ENCODE data around the gene NLRP9.
A peak's percentile ranks its signal among the peaks of the same experiment; 100 is the strongest.

The NLRP9 gene

DNA sequence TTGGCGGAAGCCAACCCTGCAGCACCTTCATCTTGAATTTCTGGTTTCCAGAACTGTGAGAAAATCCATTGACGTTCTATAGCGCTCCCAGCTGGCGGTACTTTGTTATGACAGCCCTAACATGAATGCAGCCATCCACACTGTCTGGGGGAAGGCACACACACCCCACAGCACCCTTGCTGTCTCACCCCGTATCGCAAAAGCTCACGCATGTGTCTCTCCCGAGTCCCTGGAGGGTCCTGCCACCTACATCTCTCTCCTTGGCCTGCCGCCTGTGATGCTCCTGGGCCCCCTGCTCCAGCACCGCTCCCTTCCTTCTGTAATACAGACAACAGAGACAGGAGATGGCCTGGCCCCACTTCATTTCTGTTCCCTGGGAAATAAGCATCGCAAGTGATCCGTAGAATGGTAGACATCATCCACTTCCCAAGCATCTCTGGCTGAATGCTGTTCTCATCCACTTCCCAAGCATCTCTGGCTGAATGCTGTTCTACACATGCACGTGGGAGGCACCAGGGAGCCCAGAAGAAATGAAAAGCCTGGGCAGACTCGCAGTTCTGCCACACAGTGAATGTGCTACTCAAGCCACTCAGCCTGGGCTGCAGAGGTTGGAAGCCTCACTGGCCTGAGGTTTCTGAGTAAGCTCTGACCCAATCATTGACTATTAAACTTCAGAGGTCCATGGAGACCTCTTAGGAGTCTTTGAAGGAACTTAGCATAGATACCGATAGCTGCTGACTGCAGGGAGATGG lies 33.5 kb downstream of the NLRP9 start:
- intact Hi-C loops (cut with DNase I): no loop called here
- DNase-seq: peak in 3 of 10 donors; percentile 23 to 84 (median 39)

DNA sequence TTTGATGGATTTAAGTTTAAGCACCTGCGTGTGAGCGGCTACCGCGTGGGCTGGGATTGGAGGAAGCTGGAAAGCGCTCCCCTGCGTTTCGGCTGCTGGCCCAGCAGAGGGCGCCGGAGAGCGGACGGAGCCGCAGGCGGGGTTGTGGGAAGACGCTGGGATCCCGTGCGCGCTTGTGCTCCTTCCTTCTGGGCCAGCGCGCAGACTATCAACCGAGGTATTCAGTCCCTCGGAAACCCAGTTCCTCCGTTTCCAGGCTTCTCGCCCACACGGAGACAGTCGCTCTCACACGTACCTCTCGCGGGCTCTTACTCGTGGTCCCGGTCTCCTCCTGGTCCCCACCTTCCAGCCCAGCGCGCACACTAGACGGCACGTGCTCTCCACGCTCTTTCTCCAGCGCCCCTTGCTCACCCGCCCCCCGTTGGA lies 34.4 kb downstream of the NLRP9 start:
- peak in 8 of 10 donors; percentile 40 to 93 (median 65) for DNase-seq
- intact Hi-C loops (cut with DNase I): no loop called here

DNA sequence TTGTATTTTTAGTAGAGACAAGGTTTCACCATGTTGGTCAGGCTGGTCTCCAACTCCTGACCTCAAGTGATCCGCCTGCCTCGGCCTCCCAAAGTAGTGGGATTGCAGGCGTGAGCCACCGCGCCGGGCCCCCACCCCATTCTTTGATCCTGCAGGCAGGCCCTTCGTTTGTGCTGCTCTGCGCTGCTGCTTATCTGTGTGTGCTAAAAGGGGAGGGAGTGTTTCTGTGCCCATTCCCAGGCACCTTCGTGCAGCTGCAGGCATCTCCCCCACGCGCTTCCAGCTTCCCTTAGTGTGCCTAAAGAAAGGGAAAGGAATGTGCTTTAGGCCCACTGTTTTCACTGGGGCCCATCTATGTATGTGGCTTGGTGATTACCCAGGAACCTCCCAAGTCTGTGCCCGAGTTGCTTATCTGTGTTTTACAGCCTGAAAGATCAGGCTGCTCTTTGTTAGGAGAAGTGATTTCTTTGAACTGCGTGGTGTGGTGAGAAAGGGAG lies 36.0 kb downstream of the NLRP9 start:
- intact Hi-C loops (cut with DNase I): no loop called here
- DNase-seq: peak in 2 of 10 donors; percentile 43 to 63

DNA sequence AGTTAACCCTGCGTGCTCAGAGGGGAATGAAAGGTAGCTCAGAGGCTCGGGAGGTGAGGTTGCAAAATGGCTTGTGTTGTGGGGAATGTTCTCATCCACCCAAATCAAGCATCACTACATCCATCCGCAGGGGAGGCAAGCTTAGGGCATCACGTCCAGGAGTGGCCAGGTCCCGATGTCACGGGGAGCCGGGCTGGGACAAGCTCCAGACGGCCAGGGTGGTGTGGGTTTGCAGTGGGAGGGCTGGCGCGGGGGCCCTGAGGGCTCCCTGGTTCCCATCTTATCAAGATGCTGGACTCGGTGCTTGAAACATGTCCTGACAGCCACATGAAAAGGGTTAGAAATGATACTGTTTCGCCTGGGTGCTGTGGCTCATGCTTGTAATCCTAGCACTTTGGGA lies 37.4 kb downstream of the NLRP9 start:
- peak in 1 of 10 donors; percentile 33 for DNase-seq
- intact Hi-C loops (cut with DNase I): no loop called here

DNA sequence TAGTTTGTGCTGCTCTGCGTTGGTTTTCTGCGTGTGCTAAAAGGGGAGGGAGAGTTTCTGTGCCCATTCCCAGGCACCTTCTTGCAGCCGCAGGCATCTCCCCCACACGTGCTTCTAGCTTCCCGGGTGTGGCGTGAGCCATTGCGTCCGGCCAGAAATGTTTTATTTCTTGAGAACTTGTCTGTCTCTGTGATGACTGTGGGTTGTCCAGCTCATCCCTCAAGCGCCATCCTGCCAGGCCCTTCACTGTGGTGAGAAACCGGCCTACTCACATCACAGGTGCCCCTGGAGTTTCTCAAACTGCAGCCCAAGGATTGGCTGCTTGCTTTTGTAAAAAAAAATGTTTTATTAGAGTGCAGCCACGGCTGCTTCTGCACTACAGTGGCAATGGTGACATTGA lies 39.0 kb downstream of the NLRP9 start:
- intact Hi-C loops (cut with DNase I): no loop called here
- DNase-seq: peak in 1 of 10 donors; percentile 66

DNA sequence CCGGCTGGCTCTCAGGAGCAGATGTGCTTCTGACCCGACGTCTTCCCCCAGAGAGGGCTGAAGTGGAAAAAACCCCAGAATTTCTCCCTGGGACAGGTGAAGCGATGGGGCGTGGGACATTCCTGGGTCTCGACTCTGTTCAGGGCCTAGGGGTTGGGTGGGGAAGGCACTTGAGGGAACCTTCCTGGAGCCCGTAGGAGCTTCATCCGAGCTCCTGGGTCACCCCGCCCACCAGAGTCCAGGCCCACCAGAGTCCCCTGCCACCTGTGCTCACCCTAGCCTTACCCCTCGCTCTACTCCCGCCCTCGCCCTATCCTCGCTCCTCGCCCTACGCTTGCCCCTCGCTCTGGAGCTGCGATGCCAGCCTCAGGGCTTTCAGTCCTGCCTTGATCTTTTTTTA lies 39.9 kb downstream of the NLRP9 start:
- intact Hi-C loops (cut with DNase I): no loop called here
- peak in 2 of 10 donors; percentile 20 to 66 for DNase-seq

DNA sequence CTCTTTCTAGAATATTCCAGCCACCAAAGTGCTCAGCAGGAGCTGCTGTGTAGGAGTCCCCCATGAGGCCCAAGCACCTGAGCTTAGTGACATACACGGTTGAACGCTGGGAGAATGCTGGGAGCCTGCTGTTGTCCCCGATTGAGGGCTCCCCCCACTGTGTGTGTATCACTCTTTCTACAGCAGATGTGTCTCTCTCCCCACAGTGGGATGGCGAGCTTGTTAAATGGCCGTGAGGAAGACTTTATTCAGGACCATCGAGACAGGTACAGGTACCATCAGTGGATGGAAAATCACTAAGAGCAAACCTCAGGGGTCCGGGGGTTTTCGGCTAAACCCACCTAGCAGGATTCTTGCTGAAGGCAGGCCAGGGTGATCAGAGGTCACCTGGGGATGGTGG lies 40.5 kb downstream of the NLRP9 start:
- intact Hi-C loops (cut with DNase I): no loop called here
- peak in 2 of 10 donors; percentile 3 to 14 for DNase-seq

DNA sequence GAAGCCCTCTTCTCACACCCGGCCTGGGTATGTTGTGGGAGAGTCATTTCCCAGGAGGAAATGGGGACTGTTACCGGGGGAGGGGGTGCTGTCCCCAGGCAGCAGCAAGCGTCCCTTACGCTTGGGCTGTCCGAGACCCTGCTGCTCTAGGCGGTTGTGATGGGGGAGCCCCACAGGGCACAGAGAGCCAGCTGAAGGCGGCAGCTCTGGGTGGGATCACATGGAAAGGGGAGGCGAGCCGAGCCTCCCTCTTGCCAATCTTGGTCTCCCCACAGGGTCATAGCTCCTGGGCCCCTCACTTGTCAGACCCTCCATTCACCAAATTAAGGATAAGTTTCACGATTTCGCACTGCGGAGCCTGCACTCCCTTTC lies 41.1 kb downstream of the NLRP9 start:
- peak in 3 of 10 donors; percentile 22 to 43 (median 25) for DNase-seq
- intact Hi-C loops (cut with DNase I): no loop called here

DNA sequence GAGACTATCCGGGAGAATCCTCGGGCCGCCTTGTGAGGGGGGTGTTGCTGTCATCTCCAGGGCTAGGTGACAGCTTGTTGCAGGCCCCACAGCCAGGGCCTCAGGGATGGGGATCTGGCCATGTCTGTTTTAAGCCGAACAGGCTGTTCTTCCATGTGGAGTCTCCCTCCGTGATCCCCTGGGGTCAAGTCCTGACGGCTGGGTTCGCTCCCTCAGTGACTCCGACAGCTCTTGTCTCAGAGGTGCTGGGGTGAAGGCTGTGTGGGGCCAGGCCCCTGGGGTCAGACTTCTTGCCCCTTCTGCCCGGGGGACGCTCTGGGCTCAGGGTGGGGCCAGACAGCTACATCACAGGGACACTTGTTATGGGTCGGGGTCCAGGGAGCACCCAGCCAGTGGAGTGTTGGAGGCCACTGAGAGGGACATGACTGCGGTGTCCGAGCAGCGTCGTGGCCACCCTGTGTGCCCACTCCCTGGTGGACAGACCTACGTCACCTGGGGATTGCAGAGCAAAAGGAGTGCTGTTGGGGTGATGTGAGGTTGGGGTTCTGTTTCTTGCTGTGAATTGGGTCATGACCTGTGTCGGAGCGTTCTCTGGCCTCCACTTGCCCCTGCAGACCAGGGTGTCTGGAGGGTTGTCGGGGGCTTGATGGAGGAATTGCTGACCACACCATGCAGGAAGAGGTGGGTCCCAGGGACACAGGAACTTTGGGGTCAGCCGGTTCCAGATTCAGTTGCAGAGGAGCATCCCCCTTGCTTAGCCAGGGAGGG lies 41.7 kb downstream of the NLRP9 start:
- peak in 4 of 10 donors; percentile 5 to 81 (median 48) for DNase-seq
- intact Hi-C loops (cut with DNase I): no loop called here

DNA sequence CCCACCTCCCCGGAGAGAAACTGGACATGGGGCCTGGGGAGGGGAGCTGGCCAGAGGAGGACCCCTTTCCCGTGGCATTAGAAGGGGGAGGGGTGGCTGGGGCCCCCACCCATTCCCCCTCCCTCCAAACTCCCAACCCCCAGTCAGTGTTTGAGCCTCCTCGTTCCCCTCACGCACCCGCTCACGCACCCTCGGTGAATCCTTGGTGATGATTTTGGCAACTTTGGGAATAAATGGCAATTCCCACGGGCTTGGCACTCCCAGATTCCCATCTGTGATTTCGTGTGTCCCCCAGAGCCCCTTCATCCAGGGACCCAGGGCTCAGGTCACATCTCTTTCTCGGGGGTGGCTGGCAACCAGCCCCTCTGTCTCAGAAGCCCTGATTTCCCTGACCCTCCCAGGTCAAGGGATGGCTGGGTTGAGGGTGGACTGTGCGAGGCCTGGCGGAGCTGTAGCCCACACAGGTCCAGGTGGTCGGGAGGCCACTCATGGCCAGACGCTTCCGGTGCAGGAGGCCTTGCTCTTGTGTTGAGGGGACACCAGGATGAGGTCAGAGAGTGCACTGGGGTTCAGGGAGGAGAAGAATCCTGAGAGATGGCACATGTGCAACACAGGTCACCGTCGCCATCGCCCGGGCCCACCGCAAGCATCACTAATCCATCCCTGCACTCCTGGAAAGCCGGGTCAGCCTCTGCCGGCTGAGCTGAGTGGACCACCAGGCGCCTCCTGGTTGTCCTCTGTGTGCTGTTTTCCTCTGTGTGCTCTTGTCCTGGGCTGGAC lies 42.5 kb downstream of the NLRP9 start:
- intact Hi-C loops (cut with DNase I): no loop called here
- peak in 3 of 10 donors; percentile 47 to 73 (median 63) for DNase-seq

DNA sequence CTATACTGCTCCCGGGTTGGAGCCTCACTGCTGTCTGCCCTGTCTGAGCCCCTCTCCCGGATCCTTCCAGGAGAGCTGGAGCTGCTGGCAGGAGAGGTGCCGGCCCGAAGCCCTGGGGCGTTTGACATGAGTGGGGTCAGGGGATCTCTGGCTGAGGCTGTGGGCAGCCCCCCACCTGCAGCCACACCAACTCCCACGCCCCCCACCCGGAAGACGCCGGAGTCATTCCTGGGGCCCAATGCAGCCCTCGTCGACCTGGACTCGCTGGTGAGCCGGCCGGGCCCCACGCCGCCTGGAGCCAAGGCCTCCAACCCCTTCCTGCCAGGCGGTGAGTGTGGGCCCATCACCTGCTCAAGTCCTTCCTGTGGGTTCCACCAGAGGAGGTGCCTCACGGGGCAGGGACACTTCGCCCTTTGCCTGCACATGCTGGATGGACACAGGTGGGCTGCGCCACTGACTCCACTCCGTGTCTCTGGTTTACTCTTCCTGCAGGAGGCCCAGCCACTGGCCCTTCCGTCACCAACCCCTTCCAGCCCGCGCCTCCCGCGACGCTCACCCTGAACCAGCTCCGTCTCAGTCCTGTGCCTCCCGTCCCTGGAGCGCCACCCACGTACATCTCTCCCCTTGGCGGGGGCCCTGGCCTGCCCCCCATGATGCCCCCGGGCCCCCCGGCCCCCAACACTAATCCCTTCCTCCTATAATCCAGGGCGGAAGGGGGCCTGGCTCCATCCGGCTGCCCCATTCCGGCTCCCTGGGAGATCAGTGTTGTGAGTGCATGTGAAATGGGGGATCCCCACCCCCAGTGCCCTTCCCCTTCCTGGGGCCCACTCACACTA lies 43.3 kb downstream of the NLRP9 start:
- intact Hi-C loops (cut with DNase I): no loop called here
- peak in 4 of 10 donors; percentile 10 to 79 (median 62) for DNase-seq

DNA sequence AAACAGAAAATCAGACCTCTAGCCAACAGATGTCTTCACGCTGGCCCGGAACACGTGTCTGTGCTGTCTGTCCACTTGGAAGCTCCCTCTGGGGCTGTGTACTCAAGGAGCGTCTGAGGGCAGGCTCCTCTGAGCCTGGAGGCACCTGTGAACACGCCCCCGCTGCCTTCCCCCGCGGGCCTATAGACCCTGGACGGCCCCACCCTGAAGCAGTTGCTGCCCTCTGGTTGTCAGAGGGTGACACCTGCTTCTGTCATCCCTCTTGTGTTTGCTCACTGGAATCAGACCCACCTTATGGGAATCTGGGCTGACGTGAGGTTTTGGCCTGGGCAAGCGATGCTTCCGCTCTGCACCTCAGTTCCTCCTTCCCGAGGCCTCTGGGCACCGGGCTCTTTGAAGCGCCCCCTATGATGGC lies 44.0 kb downstream of the NLRP9 start:
- intact Hi-C loops (cut with DNase I): no loop called here
- DNase-seq: peak in 3 of 10 donors; percentile 54 to 71 (median 70)

DNA sequence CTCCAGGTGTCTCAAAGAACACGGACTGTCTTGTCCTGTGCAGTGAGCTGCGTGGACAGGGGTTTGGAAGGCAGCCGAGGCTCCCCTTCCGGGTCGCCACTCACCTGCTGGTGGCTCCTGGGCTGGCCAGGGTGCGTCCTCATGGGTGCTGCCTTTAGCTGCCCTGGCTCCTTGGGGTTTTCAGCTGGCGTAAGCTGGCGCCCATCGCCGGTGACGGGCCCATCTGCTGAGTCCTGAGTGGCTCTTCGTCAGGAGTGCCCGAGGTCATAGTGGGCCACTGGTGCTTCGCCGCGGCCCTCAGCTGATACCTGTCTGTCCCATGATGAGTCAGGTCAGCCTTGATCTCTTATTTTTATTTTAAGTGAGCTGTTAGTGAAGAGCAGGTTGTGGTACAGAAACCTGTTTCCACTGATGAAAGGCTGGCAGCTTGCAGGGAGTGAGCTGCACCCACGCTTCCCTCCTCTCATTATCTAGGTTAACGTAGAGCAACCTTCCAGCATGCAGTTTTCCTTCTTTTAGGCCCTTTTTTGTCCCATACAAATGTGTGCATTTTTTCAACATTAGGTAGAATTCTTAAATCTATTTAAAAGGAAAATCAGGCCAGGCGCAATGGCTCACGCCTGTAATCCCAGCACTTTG lies 44.7 kb downstream of the NLRP9 start:
- DNase-seq: peak in 3 of 10 donors; percentile 69 to 79 (median 69)
- intact Hi-C loops (cut with DNase I): no loop called here

DNA sequence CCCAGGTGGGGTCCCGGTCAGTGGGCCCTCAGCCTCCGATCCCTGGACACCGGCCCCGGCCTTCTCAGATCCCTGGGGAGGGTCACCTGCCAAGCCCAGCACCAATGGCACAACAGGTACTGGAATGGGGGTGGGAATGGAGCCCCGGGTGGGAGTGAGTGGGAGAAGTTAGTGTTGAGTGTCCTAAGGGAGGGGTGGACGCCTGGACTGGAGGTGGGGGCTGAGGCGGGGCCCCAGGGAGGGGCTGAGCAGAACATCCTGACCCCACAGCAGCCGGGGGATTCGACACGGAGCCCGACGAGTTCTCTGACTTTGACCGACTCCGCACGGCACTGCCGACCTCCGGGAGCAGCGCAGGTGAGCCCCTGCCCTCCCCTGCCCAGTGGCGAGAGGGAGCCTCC lies 45.5 kb downstream of the NLRP9 start:
- peak in 3 of 10 donors; percentile 35 to 78 (median 70) for DNase-seq
- intact Hi-C loops (cut with DNase I): no loop called here

DNA sequence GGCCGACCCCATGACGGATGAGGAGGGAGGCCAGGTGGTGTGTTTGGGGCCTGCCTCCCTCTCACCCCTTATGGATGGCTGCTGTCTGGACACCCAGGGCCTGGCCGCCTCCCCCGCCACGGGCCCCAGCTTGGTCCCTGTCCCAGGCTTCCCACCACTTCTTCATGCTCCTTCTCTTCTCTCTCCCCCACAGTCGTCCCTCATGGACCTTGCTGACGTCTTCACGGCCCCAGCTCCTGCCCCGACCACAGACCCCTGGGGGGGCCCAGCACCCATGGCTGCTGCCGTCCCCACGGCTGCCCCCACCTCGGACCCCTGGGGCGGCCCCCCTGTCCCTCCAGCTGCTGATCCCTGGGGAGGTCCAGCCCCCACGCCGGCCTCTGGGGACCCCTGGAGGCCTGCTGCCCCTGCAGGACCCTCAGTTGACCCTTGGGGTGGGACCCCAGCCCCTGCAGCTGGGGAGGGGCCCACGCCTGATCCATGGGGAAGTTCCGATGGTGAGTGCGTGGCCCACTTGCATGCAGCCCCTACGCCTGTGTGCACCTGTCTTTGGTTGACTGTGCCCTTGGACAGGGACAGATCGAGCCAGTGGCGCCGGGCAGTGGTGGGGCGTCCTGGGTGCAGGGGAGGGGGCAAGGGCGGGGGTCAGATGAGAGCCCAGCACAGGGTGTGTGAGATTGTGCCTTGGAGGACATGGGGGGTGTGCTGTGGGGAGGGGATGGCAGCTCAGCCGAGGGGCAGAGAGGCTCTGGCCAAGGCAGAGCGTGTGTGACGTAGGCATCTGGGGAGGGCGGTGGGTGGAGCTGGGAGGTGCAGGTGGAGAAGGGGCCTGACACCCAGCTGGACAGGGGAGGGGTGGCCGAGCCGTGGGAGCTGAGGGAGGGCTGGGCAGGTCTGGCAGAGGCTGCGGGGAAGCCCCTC lies 46.4 kb downstream of the NLRP9 start:
- intact Hi-C loops (cut with DNase I): no loop called here
- DNase-seq: peak in 3 of 10 donors; percentile 50 to 62 (median 61)

DNA sequence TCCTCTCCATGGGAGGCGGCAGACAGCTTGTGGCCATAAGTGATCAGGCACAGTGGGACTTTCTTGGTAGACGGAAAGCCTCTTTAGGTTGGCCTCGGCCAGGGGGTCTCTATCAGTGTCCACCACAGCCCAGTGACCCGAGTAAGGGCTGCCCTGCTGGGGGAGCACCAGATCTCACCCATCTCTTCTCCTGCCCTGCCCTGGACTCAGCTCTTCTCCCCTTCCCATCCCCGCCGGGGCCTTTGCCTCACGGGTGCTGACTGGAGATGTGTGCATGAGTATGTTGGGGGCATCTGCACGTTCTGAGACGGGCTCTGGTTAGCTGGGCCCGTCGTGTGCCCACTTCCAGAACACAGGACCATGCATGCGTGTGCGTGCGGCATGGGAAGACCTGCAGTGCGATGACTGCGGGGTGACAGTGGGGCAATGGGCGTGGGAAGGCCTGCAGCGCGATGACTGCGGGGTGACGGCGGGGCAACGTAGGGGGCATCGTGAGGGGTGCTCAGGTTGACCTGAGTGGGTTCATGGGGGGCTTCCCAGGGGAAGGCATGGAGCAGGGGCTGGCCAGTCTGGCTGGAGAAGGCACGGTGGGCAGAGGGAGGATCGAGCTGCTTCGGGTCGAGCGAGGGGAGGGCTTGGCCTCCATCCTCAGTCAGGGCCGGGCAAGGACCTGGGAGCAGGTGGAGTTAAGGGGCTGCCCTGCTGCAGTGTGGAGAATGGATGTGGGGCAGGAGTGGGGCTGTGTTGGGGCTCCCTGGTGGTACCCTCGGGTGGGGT lies 47.2 kb downstream of the NLRP9 start:
- intact Hi-C loops (cut with DNase I): no loop called here
- peak in 3 of 10 donors; percentile 45 to 76 (median 68) for DNase-seq

DNA sequence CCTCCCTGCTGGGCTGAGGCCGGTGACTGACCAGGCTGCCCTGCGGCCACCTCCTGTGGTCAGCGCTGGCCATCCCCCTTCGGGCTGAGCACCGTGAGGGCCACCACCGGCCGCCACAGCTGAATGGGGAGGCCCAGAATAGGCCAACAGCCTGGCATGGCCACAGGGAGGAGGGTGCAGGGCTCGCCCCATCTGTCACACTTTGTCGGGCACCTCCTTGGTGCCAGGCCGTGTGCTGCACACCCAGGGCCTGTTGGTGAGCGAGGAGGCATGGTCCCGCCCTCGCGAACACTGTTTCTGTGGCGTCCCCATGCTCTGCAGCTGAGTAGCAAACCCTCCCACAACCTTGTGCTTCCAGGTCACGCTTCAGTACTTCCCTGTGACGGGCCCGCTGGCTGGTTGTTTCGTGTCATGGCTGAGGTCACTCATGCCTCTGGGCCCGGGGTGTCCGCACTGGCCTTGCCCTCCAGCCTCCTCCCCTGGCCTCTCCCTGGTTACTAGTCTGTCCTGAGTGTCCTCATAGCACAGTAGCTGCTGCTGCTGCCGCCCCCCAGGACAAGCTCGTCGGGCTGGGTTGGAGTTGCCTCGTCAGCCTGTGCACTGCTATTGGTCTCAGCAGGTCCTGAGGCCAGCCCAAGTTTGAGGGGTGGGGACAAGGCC lies 48.0 kb downstream of the NLRP9 start:
- peak in 3 of 10 donors; percentile 55 to 81 (median 62) for DNase-seq
- intact Hi-C loops (cut with DNase I): no loop called here

Data from posterior cingulate gyrus (tissue), 11 donors.